ES-I3 (cell line): ENCODE measurements around the gene IL10RA.

Experiments used
- H3K36me3 ChIP-seq: 2 replicates; pipeline ENCODE4 v1.6.1; 2013; ENCODE audit warnings: mild to moderate bottlenecking, low read length, control low read depth, moderate library complexity; ENCODE audit not compliant: insufficient read depth
- H3K4me1 ChIP-seq: 2 replicates; pipeline ENCODE4 v1.6.1; 2013; ENCODE audit warnings: mild to moderate bottlenecking, control low read depth, low read length; ENCODE audit not compliant: insufficient read depth
- H3K9ac ChIP-seq: 2 replicates; pipeline ENCODE4 v1.6.1; 2013; ENCODE audit warnings: low read depth, mild to moderate bottlenecking, low read length, moderate library complexity
- H3K9me3 ChIP-seq: 2 replicates; pipeline ENCODE4 v1.6.1; 2013; ENCODE audit warnings: mild to moderate bottlenecking, low read length, moderate library complexity; ENCODE audit not compliant: control insufficient read depth, insufficient read depth

The IL10RA gene

DNA sequence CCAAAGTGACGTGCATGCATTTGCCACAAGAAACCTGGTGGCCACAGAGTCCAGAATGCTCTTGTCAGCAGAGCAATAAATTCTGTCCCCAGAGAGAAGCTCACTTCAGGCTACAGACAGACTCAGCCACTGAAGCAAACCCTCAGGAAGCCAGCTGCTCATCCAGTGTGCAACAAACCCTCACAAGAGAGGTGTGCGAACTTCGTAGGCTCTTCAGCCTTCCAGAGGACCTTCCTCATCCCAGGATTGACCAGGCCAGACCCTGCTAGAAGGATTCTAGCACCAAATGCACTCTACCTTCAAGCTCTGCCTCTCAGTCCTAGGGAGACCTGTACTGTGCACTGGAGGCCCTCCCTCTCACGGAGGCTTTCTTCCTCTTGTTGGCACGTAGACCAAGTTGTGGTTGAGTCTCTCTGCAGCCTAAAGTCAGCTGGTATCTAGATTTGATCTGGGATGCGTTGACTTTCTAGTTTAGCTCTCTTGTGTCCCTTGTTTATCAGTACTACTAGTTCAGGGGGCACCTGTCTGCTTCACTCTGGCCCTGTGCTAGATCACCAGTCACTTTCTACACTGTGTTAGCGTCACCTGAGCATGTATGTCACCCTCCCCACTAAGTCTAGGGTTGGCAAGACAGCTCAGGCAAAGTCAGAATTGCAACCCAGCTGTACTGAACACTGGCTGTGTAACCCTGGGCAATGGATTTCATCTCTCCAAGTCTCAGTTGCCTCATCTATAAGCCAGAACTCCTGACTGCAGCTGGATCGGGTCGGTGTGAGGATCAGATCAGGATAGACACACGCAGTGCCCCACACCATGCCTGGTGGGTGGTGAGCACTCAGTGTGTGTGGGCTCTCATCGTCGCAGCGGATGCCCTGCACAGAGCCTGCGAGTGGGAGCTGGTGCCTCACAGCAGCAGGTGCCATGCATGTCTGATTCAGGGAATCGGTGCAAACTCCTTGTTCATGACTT lies 34.9 kb upstream of the IL10RA start:
- H3K9ac ChIP-seq, result no peak overlapping the region
- no peaks in the 10 kb centered on the region for H3K36me3 ChIP-seq
- no peaks in the 10 kb centered on the region; the same call in 1 of the 2 replicates for H3K4me1 ChIP-seq
- no peaks in the 10 kb centered on the region for H3K9me3 ChIP-seq

- Histone ChIP-seq H3K9ac (no peak overlapping the region), H3K36me3 (no peaks in the 10 kb centered on the region), H3K9me3 (no peaks in the 10 kb centered on the region), H3K4me1 (no peaks in the 10 kb centered on the region)
Observed at GRCh38 chr11:117953024-117953671, 33.0 kb upstream of the IL10RA start.

- no peaks in the 10 kb centered on the region for H3K4me1 ChIP-seq
Observed at GRCh38 chr11:117958949-117959348, 27.2 kb upstream of the IL10RA start.

GRCh38 chr11:117959438-117960149 lies 26.6 kb upstream of the IL10RA start:
- H3K9me3 ChIP-seq, result no peaks in the 10 kb centered on the region
- H3K9ac ChIP-seq, result no peak overlapping the region
- no peaks in the 10 kb centered on the region for H3K36me3 ChIP-seq
- H3K4me1 ChIP-seq, result no peaks in the 10 kb centered on the region

More at GRCh38 chr11:117958949-117959348, 27.2 kb upstream of the IL10RA start:
- H3K36me3 ChIP-seq, result no peaks in the 10 kb centered on the region
- H3K9ac ChIP-seq, result no peak overlapping the region
- no peaks in the 10 kb centered on the region for H3K9me3 ChIP-seq

DNA sequence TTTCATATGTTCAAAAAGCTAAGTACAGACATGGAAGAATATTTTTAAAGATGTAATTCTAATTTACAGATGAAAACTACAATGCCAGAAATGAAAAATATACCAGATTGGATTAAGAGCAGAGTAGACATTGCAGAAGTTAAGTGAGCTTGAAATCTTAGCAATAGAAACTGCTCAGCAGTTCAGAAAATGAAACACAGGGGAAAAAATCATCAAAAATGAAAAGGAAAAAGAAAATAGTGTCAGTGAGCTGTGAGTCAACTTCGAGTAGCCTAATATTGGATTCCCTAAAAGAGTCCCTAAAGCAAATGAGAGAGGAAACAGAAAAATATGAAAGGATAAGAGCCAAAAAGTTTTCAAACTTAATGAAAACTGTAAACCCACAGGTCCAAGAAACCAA lies 25.8 kb upstream of the IL10RA start:
- no peak overlapping the region for H3K9ac ChIP-seq
- no peaks in the 10 kb centered on the region for H3K36me3 ChIP-seq
- H3K9me3 ChIP-seq, result no peaks in the 10 kb centered on the region
- H3K4me1 ChIP-seq, result no peaks in the 10 kb centered on the region

- H3K36me3 ChIP-seq, result no peaks in the 10 kb centered on the region
- H3K9ac ChIP-seq, result no peak overlapping the region
- H3K9me3 ChIP-seq, result no peaks in the 10 kb centered on the region
- H3K4me1 ChIP-seq, result no peaks in the 10 kb centered on the region
Observed at GRCh38 chr11:117961896-117962295, 24.3 kb upstream of the IL10RA start.

DNA sequence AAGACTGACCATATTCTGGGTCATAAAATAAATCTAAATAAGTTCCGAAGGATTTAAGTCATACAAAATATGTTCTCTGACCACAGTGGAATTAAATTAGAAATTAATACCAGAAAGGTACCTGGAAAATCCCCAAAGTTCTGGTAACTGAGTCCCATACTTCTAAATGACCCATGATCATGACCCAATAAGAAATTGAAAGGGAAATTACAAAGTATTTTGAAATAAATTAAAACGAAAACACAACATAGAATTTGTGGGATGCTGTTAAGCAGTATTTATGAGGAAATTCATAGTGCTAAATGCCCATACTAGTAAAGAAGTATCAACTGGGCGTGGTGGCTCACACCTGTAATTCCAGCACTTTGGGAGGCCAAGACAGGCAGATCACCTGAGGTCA lies 23.4 kb upstream of the IL10RA start:
- H3K9me3 ChIP-seq, result no peaks in the 10 kb centered on the region
- no peaks in the 10 kb centered on the region for H3K4me1 ChIP-seq
- H3K9ac ChIP-seq, result no peak overlapping the region
- H3K36me3 ChIP-seq, result no peaks in the 10 kb centered on the region

- no peak overlapping the region for H3K9ac ChIP-seq
- H3K4me1 ChIP-seq, result no peaks in the 10 kb centered on the region
- no peaks in the 10 kb centered on the region for H3K9me3 ChIP-seq
- no peaks in the 10 kb centered on the region for H3K36me3 ChIP-seq
Observed at GRCh38 chr11:117966908-117967307, 19.3 kb upstream of the IL10RA start.

DNA sequence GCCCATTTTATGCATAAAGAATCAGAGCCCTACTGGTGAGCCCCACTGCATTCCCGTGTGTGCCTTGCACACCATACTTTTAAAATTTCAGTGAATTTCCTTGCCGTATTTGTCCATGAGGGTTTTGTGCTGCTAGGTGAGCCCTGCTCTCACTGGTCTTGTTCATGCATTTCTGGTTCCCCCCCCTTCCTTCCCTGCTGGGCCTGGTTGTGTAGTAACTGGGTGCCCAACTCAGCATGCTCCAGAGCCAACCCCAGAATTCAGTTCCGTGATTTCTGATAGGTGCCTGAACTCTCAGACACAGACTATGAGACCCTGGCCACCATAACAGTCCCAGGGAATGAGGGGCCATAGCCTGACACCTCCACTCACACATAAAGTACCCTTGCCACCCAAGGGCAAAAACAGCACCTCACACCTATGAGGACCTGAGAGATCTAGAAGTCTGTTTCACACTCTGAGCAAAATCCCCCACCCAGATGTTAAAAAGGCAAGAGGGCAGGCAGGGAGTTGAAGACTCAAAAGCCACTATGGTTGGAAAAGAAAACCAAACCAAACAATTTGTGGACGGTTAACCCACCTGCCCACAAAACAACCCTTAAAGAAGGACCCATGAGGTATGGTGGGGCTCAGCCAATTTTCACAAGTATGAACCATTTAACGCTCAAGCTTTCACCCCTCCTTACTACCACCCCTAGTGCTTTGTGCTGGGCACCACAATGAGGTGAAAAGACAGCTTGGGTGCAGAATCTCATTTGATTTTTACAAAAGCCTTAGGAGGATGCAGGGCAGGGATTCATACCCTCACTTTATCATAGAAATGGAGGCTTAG lies 16.8 kb upstream of the IL10RA start:
- no peaks in the 10 kb centered on the region for H3K36me3 ChIP-seq
- no peaks in the 10 kb centered on the region for H3K4me1 ChIP-seq
- no peak overlapping the region for H3K9ac ChIP-seq
- no peaks in the 10 kb centered on the region for H3K9me3 ChIP-seq

- H3K36me3 ChIP-seq, result no peaks in the 10 kb centered on the region
- H3K9ac ChIP-seq, result no peak overlapping the region
- H3K9me3 ChIP-seq, result no peaks in the 10 kb centered on the region
- no peaks in the 10 kb centered on the region for H3K4me1 ChIP-seq
Observed at GRCh38 chr11:117970400-117971024, 15.7 kb upstream of the IL10RA start.

DNA sequence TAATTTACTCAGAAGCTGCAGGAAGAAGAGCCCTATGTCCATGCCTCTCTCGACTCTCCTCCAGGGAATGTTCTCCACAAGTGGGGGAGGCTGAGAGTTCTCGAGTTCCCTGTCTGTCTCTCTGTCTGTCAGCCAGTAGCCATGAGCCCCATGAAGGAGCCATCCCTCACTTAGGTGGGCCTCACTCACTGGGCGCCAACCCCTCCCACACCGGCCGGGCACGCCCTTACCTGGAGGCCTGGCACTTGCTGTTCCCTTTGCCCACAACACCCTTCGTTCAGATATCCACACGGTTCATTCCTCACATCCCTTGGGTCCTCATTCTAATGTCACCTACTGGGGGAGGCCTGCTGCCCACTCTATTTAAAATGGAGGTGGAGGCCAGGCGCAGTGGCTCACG lies 14.2 kb upstream of the IL10RA start:
- Histone ChIP-seq H3K9me3 (no peaks in the 10 kb centered on the region), H3K36me3 (no peaks in the 10 kb centered on the region), H3K4me1 (no peaks in the 10 kb centered on the region), H3K9ac (no peak overlapping the region)

- Histone ChIP-seq H3K4me1 (no peaks in the 10 kb centered on the region), H3K9ac (no peak overlapping the region), H3K36me3 (no peaks in the 10 kb centered on the region), H3K9me3 (no peaks in the 10 kb centered on the region)
Observed at GRCh38 chr11:117972629-117973502, 13.3 kb upstream of the IL10RA start.

- Histone ChIP-seq H3K9me3 (no peaks in the 10 kb centered on the region), H3K4me1 (no peaks in the 10 kb centered on the region), H3K36me3 (no peaks in the 10 kb centered on the region), H3K9ac (no peak overlapping the region)
Observed at GRCh38 chr11:117973503-117973860, 12.7 kb upstream of the IL10RA start.
